Activated gamma-delta T cell treated with anti-CD3 and anti-CD28 coated beads, Interleukin-2, amount 50 U/mL, for 16 hours (primary cell): ENCODE measurements around the gene DESI2.

Source experiments
- DNase-seq: peaks from one replicate; pipeline ENCODE4 v3.0.0-alpha.2; 2020; ENCODE audit warnings: low read depth

Gene DESI2

DNA sequence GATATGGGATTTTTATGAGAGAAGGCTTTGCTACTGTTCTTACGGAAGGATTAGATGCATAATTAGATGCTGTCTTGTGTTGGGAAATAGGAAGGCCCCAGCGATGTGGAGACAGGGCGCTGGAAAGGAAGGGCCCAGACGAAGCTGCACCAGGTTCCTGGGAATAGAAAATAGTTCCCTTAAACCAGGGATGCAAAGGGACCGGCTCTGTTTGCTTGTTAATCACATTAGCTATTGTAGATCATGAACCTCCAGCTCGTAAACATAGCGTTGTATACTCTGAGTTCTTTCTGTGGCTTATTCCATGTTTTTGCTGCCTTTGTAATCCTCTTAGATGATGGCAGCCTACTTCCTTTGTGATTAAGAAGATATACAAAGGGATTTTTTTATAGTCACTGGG, 102.7 kb downstream of the DESI2 start:
- no peak for DNase-seq

DNA sequence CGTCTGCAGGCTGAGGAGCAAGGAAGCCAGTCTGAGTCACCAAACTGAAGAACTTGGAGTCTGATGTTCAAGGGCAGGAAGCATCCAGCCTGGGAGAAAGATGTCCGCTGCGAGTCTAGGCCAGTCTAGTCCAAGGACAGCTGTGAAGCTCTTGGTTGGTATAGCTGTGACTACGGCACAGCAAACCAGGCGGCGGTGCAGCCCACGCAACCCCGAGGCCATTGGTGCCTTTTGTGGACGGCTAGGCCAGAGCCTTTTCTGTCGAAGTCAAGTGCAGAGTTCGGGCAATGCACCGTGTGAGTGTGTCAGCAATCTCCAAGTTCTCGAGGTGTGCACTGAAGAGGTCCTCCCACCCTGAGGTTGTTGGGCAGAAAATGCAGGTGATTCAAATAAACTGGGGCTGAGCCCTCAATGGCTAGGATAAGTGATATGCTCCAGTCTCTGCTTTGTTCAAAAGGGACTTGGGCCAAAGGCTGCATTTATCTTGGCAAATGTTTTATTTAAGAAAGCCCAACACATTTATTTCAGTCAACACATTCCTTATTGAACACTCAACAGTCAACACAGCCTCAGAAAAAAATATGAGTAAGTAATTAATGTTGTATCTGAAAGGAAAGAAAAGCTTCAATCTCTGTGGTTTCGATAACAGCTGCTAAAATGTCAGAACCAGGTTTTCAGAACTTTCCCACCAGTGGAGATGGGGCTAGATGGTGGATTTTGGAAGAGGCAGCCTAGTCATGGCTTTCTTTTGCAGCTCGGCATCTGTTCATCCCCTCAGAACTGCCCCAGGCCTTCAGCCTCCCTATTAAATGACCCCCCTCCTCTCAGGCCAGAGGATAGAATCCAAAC, 104.4 kb downstream of the DESI2 start:
- DNase-seq, result no peak
